Neural crest cell (in vitro differentiated cells): ENCODE data around the gene C1orf56. TPM values are rescaled to one million over a fixed set of nuclear protein-coding genes. Genes with fewer than 3 reads are reported as not detected.

Source experiments
- DNase-seq: peaks from one replicate; pipeline ENCODE4 v3.0.0; 2021; ENCODE audit warnings: low read depth, mixed read lengths, low spot score
- H3K27ac Mint-ChIP-seq: one replicate; pipeline ENCODE4 v1.8.0; 2021; ENCODE audit warnings: mild to moderate bottlenecking, mixed read lengths; ENCODE audit not compliant: unreplicated experiment
- H3K27me3 Mint-ChIP-seq: 2 replicates; pipeline ENCODE4 v1.8.0; 2021; ENCODE audit warnings: low read depth, mild to moderate bottlenecking, mixed read lengths
- H3K36me3 Mint-ChIP-seq: 2 replicates; pipeline ENCODE4 v1.8.0; 2021; ENCODE audit warnings: low read depth, mild to moderate bottlenecking, mixed read lengths
- H3K4me1 Mint-ChIP-seq: 2 replicates; pipeline ENCODE4 v1.8.0; 2021; ENCODE audit warnings: mixed read lengths
- H3K4me3 Mint-ChIP-seq: one replicate; pipeline ENCODE4 v1.8.0; 2021; ENCODE audit warnings: mild to moderate bottlenecking, mixed read lengths
- H3K9me3 Mint-ChIP-seq: 2 replicates; pipeline ENCODE4 v1.8.0; 2021; ENCODE audit warnings: mixed read lengths
- total RNA-seq: library from RNA; stranded (reverse); gene quantifications from 2 replicates; pipeline ENCODE4 v1.2.1, GENCODE V29; 2021
- TF ChIP-seq, protein P1 (sequence below): fragments of 200-600 bp; sonication (generic); conservative IDR thresholded peaks from 2 replicates; pipeline ENCODE4 v1.5.0; 2021; ENCODE audit warnings: antibody characterized with exemption, mild to moderate bottlenecking

The C1orf56 gene
- total RNA-seq, 1 donor from 2014 or later: 6.3 TPM

DNA sequence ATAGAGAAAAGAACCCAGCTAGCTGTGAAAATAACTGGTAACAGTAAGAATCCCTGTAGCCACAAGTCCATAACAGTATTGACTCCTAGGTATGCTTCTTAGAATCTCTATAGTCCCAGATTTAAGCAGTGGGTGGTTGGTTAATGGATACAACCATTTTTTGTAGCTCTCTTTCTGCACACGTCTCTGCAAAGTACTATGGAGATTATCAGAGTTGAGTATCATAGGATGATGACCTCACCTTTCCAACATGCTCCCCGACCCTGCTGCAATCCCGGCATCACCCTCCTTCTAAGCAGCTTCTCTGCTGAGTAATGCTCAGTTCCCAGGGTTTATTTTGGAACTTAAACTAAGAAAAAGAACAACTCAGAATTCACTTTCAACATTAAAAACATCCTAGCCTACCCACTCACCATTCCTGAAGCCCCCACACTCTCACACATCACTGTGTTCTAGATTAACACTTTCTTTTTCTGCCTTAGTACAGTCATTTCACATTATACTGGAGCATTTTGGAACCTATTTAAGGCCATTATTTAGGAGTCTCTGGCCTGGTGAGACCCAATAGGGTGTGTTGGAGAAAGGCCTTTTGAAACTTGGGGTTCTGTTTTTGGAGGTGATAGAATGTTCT, 15.3 kb downstream of the C1orf56 start:
- no peak overlapping the region for H3K27ac Mint-ChIP-seq
- peaks cover 21% of the 10 kb centered on the region for H3K36me3 Mint-ChIP-seq
- no peak for DNase-seq
- TF ChIP-seq, protein P1, sequence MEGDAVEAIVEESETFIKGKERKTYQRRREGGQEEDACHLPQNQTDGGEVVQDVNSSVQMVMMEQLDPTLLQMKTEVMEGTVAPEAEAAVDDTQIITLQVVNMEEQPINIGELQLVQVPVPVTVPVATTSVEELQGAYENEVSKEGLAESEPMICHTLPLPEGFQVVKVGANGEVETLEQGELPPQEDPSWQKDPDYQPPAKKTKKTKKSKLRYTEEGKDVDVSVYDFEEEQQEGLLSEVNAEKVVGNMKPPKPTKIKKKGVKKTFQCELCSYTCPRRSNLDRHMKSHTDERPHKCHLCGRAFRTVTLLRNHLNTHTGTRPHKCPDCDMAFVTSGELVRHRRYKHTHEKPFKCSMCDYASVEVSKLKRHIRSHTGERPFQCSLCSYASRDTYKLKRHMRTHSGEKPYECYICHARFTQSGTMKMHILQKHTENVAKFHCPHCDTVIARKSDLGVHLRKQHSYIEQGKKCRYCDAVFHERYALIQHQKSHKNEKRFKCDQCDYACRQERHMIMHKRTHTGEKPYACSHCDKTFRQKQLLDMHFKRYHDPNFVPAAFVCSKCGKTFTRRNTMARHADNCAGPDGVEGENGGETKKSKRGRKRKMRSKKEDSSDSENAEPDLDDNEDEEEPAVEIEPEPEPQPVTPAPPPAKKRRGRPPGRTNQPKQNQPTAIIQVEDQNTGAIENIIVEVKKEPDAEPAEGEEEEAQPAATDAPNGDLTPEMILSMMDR: no peak
- no peaks in the 10 kb centered on the region for H3K9me3 Mint-ChIP-seq
- H3K4me1 Mint-ChIP-seq: peaks cover 63% of the 10 kb centered on the region
- no peaks in the 10 kb centered on the region for H3K27me3 Mint-ChIP-seq
- H3K4me3 Mint-ChIP-seq: peak overlapping the region; percentile 98

DNA sequence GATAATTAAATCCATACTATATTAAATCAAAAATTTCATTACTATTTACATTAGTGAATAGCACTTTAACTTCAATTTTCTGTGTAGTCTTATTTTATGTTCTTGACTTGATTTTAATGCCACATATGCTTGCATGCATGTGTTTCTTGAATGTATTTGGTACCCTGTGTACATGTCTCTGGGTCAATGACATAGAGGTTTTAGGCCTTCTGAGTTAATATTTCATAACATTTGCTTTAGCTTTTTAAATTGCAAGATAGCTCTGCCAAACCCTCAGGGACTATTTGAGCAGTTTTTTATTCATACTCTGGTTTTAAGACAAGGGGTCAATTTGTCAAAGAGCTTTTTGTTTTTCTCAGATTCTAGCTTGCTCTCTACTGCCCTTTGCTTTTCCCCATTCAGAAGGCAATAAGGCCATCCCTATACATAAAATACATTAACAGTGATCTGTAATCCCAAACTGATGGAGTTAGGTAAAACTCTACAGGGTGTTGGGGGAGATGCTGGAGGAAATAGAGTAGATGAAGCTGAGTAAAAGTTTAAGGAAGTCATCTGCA, 17.6 kb downstream of the C1orf56 start:
- Mint-ChIP-seq H3K27ac (no peak overlapping the region), H3K9me3 (no peaks in the 10 kb centered on the region), H3K27me3 (no peaks in the 10 kb centered on the region), H3K36me3 (peaks cover 22% of the 10 kb centered on the region), H3K4me1 (peaks cover 54% of the 10 kb centered on the region), H3K4me3 (peak overlapping the region; percentile 76)
- TF ChIP-seq, protein P1: no peak
- no peak for DNase-seq

DNA sequence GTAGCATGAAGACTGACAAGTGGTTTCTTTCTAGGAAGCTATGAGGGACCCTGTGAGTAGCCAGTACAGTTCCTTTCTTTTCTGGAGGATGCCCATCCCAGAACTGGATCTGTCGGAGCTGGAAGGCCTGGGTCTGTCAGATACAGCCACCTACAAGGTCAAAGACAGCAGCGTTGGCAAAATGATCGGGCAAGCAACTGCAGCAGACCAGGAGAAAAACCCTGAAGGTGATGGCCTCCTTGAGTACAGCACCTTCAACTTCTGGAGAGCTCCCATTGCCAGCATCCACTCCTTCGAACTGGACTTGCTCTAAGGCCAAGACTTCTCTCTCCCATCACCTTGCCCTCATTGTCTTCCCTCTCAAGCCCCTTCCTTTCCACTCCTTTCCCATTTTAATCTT, 19.6 kb downstream of the C1orf56 start:
- H3K27me3 Mint-ChIP-seq: peaks cover 3% of the 10 kb centered on the region
- no peaks in the 10 kb centered on the region for H3K9me3 Mint-ChIP-seq
- TF ChIP-seq, protein P1: no peak
- peak overlapping the region; percentile 53 for H3K27ac Mint-ChIP-seq
- no peak for DNase-seq
- peaks cover 25% of the 10 kb centered on the region for H3K36me3 Mint-ChIP-seq
- H3K4me1 Mint-ChIP-seq: peaks cover 53% of the 10 kb centered on the region
- H3K4me3 Mint-ChIP-seq: peak overlapping the region; percentile 43

DNA sequence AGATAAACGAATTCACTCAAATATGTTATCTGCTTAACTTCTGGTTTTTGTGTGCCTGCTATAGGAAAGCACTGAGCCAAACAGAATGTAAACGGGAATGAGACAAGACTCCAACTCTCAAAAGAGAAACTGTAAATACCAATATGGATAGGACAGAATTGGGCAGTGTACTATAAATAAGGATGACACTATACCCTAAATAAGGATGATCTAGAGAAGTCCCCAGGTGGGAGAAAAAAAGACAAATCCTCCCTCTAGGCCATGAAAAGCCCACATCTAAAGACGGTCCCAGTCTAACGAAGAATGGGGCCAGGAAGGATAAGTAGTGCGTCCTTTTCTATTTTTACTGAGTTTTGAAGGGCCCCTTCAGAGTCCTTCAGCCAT, 21.5 kb downstream of the C1orf56 start:
- Mint-ChIP-seq H3K36me3 (peaks cover 25% of the 10 kb centered on the region), H3K4me1 (peaks cover 44% of the 10 kb centered on the region), H3K27me3 (peaks cover 3% of the 10 kb centered on the region), H3K9me3 (no peaks in the 10 kb centered on the region), H3K4me3 (peak overlapping the region; percentile 70), H3K27ac (peak overlapping the region; percentile 37)
- no peak for DNase-seq
- TF ChIP-seq, protein P1: no peak

GRCh38 chr1:151070474-151071276, 23.1 kb downstream of the C1orf56 start, which contains the start of gene GABPB2:
GABPB2 (plus strand) TSS chr1:151070761; CDS start chr1:151088190, 17,429 bp downstream.
- Mint-ChIP-seq H3K9me3 (no peaks in the 10 kb centered on the region), H3K27me3 (peaks cover 3% of the 10 kb centered on the region), H3K4me3 (peak within 1 kb of the TSS; percentile 93), H3K4me1 (peaks cover 30% of the 10 kb centered on the region), H3K27ac (peak within 1 kb of the TSS; percentile 100), H3K36me3 (peaks cover 15% of the 10 kb centered on the region)
- TF ChIP-seq, protein P1: peak; percentile 98
- peak; percentile 88 for DNase-seq
